HG03558 (cell line): ENCODE measurements around the gene OR5H14.
"Not testable (repeated sequence)": the region's sequence is repeated elsewhere in the genome, so short reads cannot be mapped to it uniquely, and the experiment has no call there.

Experiments
- ATAC-seq: cut with Tn5 transposase; IDR thresholded peaks from one replicate; pipeline ENCODE4 v1.9.1; 2021; ENCODE audit warnings: moderate number of reproducible peaks; ENCODE audit not compliant: unreplicated experiment; ENCODE audit errors: extremely low read depth

OR5H14 gene

GRCh38 chr3:98190911-98191310, 43.6 kb downstream of the OR5H14 start:
- ATAC-seq: not testable (repeated sequence)

GRCh38 chr3:98196293-98196692, 49.0 kb downstream of the OR5H14 start:
- ATAC-seq: not testable (repeated sequence)

GRCh38 chr3:98199020-98199419, 51.7 kb downstream of the OR5H14 start:
- no peak for ATAC-seq
